ENCODE measurements around the gene PNP. TPM values are rescaled to one million over a fixed set of nuclear protein-coding genes. Genes with fewer than 3 reads are reported as not detected.

Gene PNP
- total and polyA plus RNA-seq, 2 of the 8 experiments (the other 6 are each of a cell fraction or from before 2014, with no cell fraction given) = 108 to 130 TPM

- Histone ChIP-seq H2BK120ac (replicated peaks; ENCODE audit: low read depth, low read length) (peak overlapping the region; percentile 59), H3K23me2 (ENCODE audit: low read depth, low read length) (peaks cover 10% of the 10 kb centered on the region), H3K4me2 (ENCODE audit: insufficient read depth in 1 of 2, low read depth in 2 of 2, low read length in 2 of 2) (peak overlapping the region; percentile 92 to 100), H2BK15ac (ENCODE audit: low read length) (0 out of 2 replicates have a peak overlapping the region, but pooled peaks have one; percentile 76), H4K91ac (replicated peaks; ENCODE audit: insufficient read length, low read length) (peak overlapping the region; percentile 86), H3K18ac (ENCODE audit: extremely low read depth, low read length) (peak overlapping the region; percentile 85), H4K8ac (ENCODE audit: extremely low read depth, insufficient read depth, low read length) (no peak overlapping the region), H3K79me2 (ENCODE audit: control insufficient read depth in 1 of 2, insufficient read depth in 2 of 2, low read length in 2 of 2) (peaks cover 14 to 36% of the 10 kb centered on the region in 2 experiments; a peak in 3 of 4 replicates), H4K5ac (ENCODE audit: insufficient read length, low read depth, low read length) (no peak overlapping the region), H3K23ac (ENCODE audit: insufficient read length) (no peak overlapping the region), H2AFZ (ENCODE audit: low read length) (peak overlapping the region; percentile 52), H2BK5ac (ENCODE audit: low read depth, low read length) (peak overlapping the region; percentile 86), H3K9ac (replicated peaks in 1 of 4; ENCODE audit: extremely low read depth in 1 of 4, low read depth in 3 of 4, low read length in 3 of 4) (peak overlapping the region; percentile 78 to 95 (median 92)), H2BK20ac (ENCODE audit: low read length) (no peak overlapping the region), H3K79me1 (ENCODE audit: low read depth, low read length) (peaks cover 12% of the 10 kb centered on the region; the same call in 1 of the 2 replicates), H3K4me3 (ENCODE audit: extremely low read depth in 1 of 4, insufficient read depth in 2 of 4, low read depth in 3 of 4, low read length in 4 of 4) (peak overlapping the region; percentile 85 to 97 (median 90)), H4K20me1 (replicated peaks in 1 of 2; ENCODE audit: control insufficient read depth in 1 of 2, insufficient read depth in 2 of 2, low read length in 2 of 2) (peaks cover 4 to 9% of the 10 kb centered on the region in 2 experiments), H3K4ac (replicated peaks; ENCODE audit: insufficient read length, low read depth, low read length) (peak overlapping the region; percentile 32), H3K9me3 (ENCODE audit: insufficient read depth in 2 of 2, low read depth in 1 of 2, low read length in 1 of 2) (no peaks in the 10 kb centered on the region), H2BK12ac (ENCODE audit: low read depth, low read length) (peak overlapping the region; percentile 93), H3K56ac (replicated peaks; ENCODE audit: insufficient read length, low read depth, low read length) (peak overlapping the region; percentile 56), H3K14ac (ENCODE audit: insufficient read length) (peak overlapping the region; percentile 24), H3K27ac (ENCODE audit: low read depth, low read length) (peak overlapping the region; percentile 63), H2AK5ac (ENCODE audit: low read depth, low read length) (no peak overlapping the region; the same call in 1 of the 2 replicates), H3K4me1 (replicated peaks in 1 of 4; ENCODE audit: control insufficient read depth in 3 of 4, insufficient read depth in 4 of 4, low read length in 3 of 4) (peaks cover 0 to 5% (median 2%) of the 10 kb centered on the region in 4 experiments; a peak in 3 of 7 replicates), H3K36me3 (ENCODE audit: control insufficient read depth in 2 of 4, insufficient read depth in 4 of 4, low read length in 3 of 4) (peaks cover 15 to 27% (median 25%) of the 10 kb centered on the region in 4 experiments; a peak in 7 of 8 replicates), H3K27me3 (replicated peaks in 1 of 4; ENCODE audit: control insufficient read depth in 3 of 4, extremely low read depth in 1 of 4, insufficient read depth in 3 of 4, low read length in 3 of 4) (no peaks in the 10 kb centered on the region)
- DNase-seq (ENCODE audit: low read depth in 1 of 2, low spot score in 2 of 2) (peak in 1 of 2 experiments; percentile 64), FAIRE-seq (no peak)
- POLR2A ChIA-PET (ENCODE audit: partially characterized antibody) = interaction anchor here (0.6 to 6.7 kb wide), 52 partner anchors 8 to 627 kb away, joined by 3 to 88 read pairs (median 4); partner anchors contain the start of genes APEX1, CCNB1IP1, KLHL33 and OSGEP
- WGBS, 2 experiments (ENCODE audit: extremely low coverage in 1 of 2, insufficient coverage in 1 of 2, insufficient read length in 1 of 2, insufficient replicate concordance in 2 of 2, low coverage in 1 of 2, low lambda C conversion rate in 2 of 2, missing lambda C conversion rate in 1 of 2) = 4% methylated on average over 10 of the region's 12 CpGs; no CpG with 5 or more reads in 1 of the 2 experiments
- CTCF ChIA-PET (ENCODE audit: partially characterized antibody) = interaction anchor here (1.2 to 1.7 kb wide), 3 partner anchors 54 to 144 kb away, joined by 3 to 10 read pairs (median 4); no protein-coding TSS in a partner anchor
- no peak for TF ChIP-seq ZNF274 (IDR thresholded peaks at IDR 0.05; ENCODE audit: borderline replicate concordance, extremely low read depth, low read length)
- TF ChIP-seq RNF2 (IDR thresholded peaks at IDR 0.05; ENCODE audit: borderline replicate concordance, low read depth, low read length, missing control alignments, poor library complexity, severe bottlenecking) = no peak
- TF ChIP-seq, protein P1, sequence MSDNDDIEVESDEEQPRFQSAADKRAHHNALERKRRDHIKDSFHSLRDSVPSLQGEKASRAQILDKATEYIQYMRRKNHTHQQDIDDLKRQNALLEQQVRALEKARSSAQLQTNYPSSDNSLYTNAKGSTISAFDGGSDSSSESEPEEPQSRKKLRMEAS (IDR thresholded peaks at IDR 0.05) = peak; percentile 42; the same call in 1 of the 2 replicates
- TF ChIP-seq PHF8 (conservative IDR thresholded peaks at IDR 0.05; ENCODE audit: low read depth, low read length) = no peak
- TF ChIP-seq CTCF (IDR thresholded peaks at IDR 0.05; ENCODE audit: control extremely low read depth in 1 of 3, insufficient read depth in 1 of 3, low read depth in 1 of 3, low read length in 3 of 3) = no peak
- TF ChIP-seq KDM1A (IDR thresholded peaks at IDR 0.05; ENCODE audit: borderline replicate concordance, low read length) = no peak
Measured at GRCh38 chr14:20469890-20470602, 840 bp downstream of the PNP start.
